ENCODE measurements around the gene TNFRSF1B. TPM values are rescaled to one million over a fixed set of nuclear protein-coding genes. Genes with fewer than 3 reads are reported as not detected.
A peak's percentile ranks its signal among the peaks of the same experiment; 100 is the strongest.

TNFRSF1B gene
- total RNA-seq, 4 donors from 2014 or later = 37.1 to 92.8 (median 64.0) TPM

DNA sequence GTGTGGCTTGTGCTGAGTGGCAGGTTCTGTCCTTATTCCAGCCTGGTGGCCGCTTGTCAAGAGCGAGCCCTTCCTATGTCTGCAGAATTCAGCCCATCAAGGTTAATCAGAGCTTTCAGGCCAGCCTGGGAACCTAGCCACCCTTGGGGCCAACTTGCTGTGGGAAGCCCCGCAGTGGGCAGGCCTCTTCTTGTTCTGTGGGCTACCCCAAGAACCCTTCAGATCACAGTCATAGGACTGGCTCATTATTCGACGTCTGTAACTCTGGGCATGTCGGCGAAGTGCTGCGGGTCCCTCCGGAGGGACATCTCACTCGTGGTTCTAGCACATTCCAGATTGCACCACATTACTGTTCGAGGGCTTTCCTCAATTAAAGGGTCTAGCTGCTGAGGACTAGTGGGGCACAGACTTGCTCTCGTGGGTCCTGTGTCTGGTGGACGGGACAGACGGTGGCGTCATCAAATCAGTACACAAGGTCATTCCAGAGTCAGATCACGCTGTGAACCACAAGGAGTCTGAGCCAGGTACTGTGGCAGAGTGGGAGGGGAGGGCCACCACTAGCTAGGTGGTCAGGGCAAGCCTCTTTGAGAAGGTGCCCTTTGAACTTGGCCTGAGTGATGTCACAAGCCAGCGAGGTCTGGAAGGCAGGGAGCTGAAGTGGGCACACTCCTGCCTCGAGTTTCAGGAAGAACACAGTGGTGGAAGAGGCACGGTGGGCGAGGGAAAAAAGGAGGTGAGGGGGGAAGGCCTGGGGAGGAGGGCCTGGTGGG is 20.3 kb upstream of the TNFRSF1B start:
- Histone ChIP-seq H3K27me3 (no peaks in the 10 kb centered on the region), H3K4me1 (peaks cover 21 to 64% (median 57%) of the 10 kb centered on the region in 4 donors), H3K9me3 (no peaks in the 10 kb centered on the region), H3K36me3 (no peaks in the 10 kb centered on the region), H3K4me3 (no peak overlapping the region), H3K27ac (peak overlapping the region; percentile 77 to 93 (median 84))
- TF ChIP-seq, protein P1, sequence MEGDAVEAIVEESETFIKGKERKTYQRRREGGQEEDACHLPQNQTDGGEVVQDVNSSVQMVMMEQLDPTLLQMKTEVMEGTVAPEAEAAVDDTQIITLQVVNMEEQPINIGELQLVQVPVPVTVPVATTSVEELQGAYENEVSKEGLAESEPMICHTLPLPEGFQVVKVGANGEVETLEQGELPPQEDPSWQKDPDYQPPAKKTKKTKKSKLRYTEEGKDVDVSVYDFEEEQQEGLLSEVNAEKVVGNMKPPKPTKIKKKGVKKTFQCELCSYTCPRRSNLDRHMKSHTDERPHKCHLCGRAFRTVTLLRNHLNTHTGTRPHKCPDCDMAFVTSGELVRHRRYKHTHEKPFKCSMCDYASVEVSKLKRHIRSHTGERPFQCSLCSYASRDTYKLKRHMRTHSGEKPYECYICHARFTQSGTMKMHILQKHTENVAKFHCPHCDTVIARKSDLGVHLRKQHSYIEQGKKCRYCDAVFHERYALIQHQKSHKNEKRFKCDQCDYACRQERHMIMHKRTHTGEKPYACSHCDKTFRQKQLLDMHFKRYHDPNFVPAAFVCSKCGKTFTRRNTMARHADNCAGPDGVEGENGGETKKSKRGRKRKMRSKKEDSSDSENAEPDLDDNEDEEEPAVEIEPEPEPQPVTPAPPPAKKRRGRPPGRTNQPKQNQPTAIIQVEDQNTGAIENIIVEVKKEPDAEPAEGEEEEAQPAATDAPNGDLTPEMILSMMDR (IDR thresholded peaks at IDR 0.05) = no peak
- no peak for DNase-seq

DNA sequence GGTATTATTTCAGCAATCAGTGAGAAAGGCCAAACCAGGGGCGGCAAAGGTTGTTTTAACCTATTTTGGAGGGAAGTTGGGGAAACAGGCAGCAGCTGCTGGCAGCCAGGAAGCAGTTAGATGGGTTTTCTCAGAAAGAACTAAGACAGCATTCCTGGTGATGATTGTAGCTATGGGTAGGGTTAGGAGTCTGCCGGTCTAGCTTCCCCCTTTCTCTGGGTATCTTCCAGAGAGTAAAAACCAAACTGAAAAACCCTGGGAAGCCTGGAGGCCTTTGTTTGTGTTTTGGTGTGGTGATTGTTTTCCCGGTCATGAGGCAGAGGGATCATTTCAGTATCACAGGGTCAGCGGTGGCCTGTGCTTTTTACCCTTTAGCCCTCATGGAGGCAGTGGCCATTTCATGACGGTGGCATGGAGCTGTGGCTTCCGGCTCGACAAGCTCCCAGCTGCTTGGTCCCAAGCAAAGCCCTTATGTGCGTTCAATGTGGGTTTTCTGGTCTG is 19.5 kb upstream of the TNFRSF1B start:
- no peak overlapping the region for H3K4me3 ChIP-seq
- no peaks in the 10 kb centered on the region for H3K36me3 ChIP-seq
- no peak for DNase-seq
- H3K27ac ChIP-seq = peak overlapping the region; percentile 77 to 93 (median 84)
- peaks cover 21 to 72% (median 63%) of the 10 kb centered on the region in 4 donors for H3K4me1 ChIP-seq
- no peaks in the 10 kb centered on the region for H3K27me3 ChIP-seq
- no peak for TF ChIP-seq POLR2A (IDR thresholded peaks at IDR 0.05)
- TF ChIP-seq, protein P1 (IDR thresholded peaks at IDR 0.05) = no peak
- H3K9me3 ChIP-seq = no peaks in the 10 kb centered on the region

DNA sequence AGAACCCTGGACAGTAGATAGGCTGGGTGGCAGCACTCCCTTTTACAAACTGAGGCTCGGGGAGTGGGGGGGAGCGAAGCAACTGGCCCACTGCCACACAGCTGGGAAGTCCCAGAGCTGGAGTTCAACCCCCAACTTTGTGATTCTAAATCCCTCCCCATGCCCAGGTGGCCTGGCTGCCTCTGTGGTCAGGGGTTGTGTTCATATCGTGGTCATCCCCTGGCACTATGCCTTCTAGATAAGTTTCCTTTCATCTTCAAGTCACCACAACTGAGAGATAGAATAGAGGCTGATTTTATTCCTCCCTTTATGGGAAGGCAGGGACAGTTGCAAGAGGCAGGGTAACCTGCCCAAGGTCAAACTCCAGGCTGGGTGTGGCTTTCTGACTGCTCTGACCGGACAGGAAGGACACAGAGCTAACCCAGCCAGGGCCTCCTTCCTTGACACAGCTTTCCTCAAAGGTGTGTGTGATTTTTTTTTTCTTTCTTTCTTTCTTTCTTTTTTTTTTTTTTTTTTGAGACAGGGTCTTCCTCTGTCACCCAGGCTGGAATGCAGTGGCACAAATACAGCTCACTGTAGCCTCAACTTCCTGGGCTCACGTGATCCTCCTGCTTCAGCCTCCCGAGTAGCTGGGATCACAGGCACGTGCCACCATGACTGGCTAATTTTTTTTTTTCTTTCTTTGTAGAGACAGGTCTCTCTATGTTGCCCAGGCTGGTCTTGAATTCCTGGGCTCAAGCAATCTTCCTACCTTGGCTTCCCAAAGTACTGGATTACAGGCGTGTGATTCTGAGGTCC is 18.4 kb upstream of the TNFRSF1B start:
- DNase-seq = peak in 2 of 3 donors; percentile 91 to 94

DNA sequence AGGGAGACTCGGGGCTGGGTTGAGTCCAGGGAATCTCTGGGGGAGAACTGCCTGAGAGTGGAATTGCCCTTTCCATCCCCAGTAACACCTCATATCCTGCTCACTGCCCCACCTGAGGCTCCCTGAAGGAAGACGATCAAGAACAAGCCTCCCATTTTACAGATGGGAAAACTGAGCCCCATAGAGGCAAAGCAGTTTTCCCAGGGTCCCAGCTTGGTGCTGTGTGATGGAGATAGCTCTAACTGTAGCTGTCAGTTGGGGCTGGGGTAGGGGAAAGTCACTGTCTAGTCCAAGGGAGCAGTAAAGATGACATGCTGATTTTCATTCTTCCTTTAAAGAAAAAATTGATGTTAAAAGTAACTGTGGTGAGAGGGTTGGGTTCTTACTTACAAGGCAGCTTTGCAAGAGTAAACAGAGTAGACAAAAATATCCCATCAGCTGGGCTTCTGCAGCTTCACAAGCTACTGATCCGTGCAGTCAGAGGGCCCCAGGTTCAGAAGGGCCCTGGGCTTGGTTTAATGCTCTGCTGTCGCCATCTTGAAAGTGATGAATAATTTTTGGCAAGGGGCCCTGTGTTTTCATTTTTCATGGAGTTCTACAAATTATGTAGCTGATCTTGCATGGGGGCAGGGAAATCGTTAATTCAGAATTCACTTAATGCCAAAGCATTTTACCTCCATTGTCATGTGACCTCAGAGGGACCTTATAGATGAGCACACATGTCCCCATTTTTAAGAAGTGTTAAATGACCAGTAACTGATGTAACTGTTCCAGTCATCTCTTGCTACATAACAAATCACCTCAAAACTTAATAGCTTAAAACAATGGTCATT is 17.6 kb upstream of the TNFRSF1B start:
- no peaks in the 10 kb centered on the region for H3K36me3 ChIP-seq
- TF ChIP-seq POLR2A (IDR thresholded peaks at IDR 0.05) = no peak
- TF ChIP-seq, protein P1 (IDR thresholded peaks at IDR 0.05) = no peak
- no peaks in the 10 kb centered on the region for H3K27me3 ChIP-seq
- peaks cover 9 to 74% (median 63%) of the 10 kb centered on the region in 4 donors for H3K4me1 ChIP-seq
- H3K27ac ChIP-seq = peak overlapping the region; percentile 77 to 89 (median 84)
- no peak overlapping the region for H3K4me3 ChIP-seq
- DNase-seq = peak in 1 of 3 donors; percentile 68
- no peaks in the 10 kb centered on the region for H3K9me3 ChIP-seq

More for the DNA sequence above, 18.4 kb upstream of the TNFRSF1B start:
- Histone ChIP-seq H3K36me3 (no peaks in the 10 kb centered on the region), H3K4me3 (no peak overlapping the region), H3K27ac (peak overlapping the region; percentile 77 to 93 (median 84)), H3K9me3 (no peaks in the 10 kb centered on the region), H3K4me1 (peaks cover 17 to 78% (median 66%) of the 10 kb centered on the region in 4 donors), H3K27me3 (no peaks in the 10 kb centered on the region)
- TF ChIP-seq, protein P1 (IDR thresholded peaks at IDR 0.05) = no peak
- peak in 1 of 2 donors; percentile 64 for TF ChIP-seq POLR2A (IDR thresholded peaks at IDR 0.05)

GRCh38 chr1:12149791-12150175 is 17.0 kb upstream of the TNFRSF1B start:
- no peaks in the 10 kb centered on the region for H3K9me3 ChIP-seq
- no peak overlapping the region for H3K4me3 ChIP-seq
- no peak for DNase-seq
- H3K27ac ChIP-seq = peak overlapping the region; percentile 77 to 89 (median 84)
- no peaks in the 10 kb centered on the region for H3K36me3 ChIP-seq
- H3K27me3 ChIP-seq = no peaks in the 10 kb centered on the region
- TF ChIP-seq, protein P1 (IDR thresholded peaks at IDR 0.05) = no peak
- TF ChIP-seq POLR2A (IDR thresholded peaks at IDR 0.05) = no peak
- H3K4me1 ChIP-seq = peaks cover 7 to 68% (median 60%) of the 10 kb centered on the region in 4 donors
